ENCODE data around the gene FAF1.

GRCh38 chr1:50858761-50859160 is 101.3 kb downstream of the FAF1 start:
- TF ChIP-seq, protein P1, sequence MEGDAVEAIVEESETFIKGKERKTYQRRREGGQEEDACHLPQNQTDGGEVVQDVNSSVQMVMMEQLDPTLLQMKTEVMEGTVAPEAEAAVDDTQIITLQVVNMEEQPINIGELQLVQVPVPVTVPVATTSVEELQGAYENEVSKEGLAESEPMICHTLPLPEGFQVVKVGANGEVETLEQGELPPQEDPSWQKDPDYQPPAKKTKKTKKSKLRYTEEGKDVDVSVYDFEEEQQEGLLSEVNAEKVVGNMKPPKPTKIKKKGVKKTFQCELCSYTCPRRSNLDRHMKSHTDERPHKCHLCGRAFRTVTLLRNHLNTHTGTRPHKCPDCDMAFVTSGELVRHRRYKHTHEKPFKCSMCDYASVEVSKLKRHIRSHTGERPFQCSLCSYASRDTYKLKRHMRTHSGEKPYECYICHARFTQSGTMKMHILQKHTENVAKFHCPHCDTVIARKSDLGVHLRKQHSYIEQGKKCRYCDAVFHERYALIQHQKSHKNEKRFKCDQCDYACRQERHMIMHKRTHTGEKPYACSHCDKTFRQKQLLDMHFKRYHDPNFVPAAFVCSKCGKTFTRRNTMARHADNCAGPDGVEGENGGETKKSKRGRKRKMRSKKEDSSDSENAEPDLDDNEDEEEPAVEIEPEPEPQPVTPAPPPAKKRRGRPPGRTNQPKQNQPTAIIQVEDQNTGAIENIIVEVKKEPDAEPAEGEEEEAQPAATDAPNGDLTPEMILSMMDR (IDR thresholded peaks at IDR 0.05; ENCODE audit: low read depth, low read length), result no peak
- TF ChIP-seq EZH2phosphoT487 (IDR thresholded peaks at IDR 0.05; ENCODE audit: low read depth), result no peak

All from OCI-LY3 (cell line).